Fibroblast of the aortic adventitia (primary cell): ENCODE measurements around the gene CFAP43. TPM values are rescaled to one million over a fixed set of nuclear protein-coding genes. Genes with fewer than 3 reads are reported as not detected.

ENCODE experiments used
- DNase-seq: peaks from one replicate; pipeline ENCODE4 v3.0.0-alpha.2; 2010; ENCODE audit warnings: low read depth
- H3K4me3 ChIP-seq: 2 replicates; pipeline ENCODE4 v1.5.1; 2011; ENCODE audit warnings: low read depth, mild to moderate bottlenecking, control low read depth, low read length, moderate library complexity
- CTCF ChIP-seq: IDR thresholded peaks from 2 replicates; pipeline ENCODE4 v1.5.1; 2011; ENCODE audit warnings: mild to moderate bottlenecking, low read length, control low read depth, inconsistent platforms; ENCODE audit not compliant: insufficient read depth
- total RNA-seq: library from RNA; depleted of rRNA; stranded (reverse); fragments of >200 nt; gene quantifications from 2 replicates; pipeline ENCODE4 v1.2.3, GENCODE V29; 2012; ENCODE audit warnings: low replicate concordance

The CFAP43 gene
- total RNA-seq, 1 donor: 0.36 TPM

DNA sequence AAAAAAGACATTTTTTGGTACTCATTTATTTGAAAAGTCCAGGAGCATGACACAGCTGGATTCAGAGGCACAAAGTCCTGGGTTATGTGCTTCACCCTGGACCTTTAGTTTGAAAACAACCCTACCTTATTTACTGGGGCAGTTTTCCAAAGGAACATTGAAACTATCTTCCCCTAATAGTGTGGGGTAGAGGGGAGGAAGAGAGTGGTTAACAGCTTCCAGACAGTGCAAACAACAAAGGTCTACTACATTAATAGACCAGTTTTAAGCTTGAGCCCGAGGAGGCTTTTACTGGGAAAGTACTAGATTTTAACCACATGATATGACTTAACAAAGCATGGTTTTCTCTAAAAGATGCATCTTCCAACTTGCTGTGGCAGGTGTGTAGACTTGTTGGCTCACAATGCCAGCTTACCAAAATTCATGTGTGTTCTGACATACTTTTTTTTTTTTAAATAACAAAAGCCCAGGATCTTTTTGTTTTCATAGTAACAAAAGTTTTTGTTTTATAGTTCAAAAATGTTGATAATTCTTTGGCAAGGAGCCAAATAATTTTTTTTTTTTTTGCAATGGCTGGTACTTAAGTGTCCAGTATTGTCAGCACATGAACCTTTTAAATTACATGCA lies 24.3 kb upstream of the CFAP43 start:
- peak; percentile 29 for DNase-seq
- H3K4me3 ChIP-seq: peak overlapping the region; percentile 84
- no peak for TF ChIP-seq CTCF

DNA sequence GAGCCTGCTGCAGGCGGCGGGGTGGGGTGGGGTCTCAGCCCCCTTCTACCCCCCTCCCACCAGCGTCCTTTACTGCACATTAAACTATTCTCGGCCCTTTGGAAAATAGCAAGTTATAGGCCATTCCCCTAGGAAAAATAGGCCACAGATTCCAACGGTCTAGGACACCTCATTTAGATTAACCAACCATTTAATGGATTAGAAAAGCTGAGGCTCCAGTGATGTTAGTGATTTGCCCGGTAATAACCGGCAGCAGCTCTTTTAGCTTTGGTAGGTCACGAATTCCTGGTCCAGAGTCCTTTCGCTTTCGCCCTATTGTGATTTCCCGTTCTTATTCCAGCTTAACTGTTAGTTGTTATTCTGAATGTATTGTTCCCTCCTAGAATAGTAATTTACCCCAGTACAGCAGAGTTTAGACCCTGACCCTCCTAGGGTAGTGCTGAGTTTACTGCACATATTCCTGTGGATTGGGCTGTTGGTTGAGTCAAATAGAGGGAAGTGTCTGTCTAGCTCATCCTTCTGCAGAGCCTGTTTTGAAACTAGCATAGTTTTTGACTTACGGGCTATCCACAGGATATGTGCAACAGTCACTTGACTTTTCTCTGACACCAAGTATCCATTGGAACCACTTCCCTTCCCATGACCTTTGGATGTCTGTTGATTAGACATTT lies 23.3 kb upstream of the CFAP43 start:
- TF ChIP-seq CTCF: no peak
- H3K4me3 ChIP-seq: peak overlapping the region; percentile 84
- peak; percentile 62 for DNase-seq

- TF ChIP-seq CTCF: peak; percentile 17
- peak; percentile 72 for DNase-seq
- peak within 1 kb of the TSS; percentile 84 for H3K4me3 ChIP-seq
These were observed 22.5 kb upstream of the CFAP43 start, which contains the start of gene GSTO1 for GRCh38 chr10:104254493-104255310. GSTO1 (plus strand) TSS chr10:104254892; CDS start chr10:104254929, 37 bp downstream.

DNA sequence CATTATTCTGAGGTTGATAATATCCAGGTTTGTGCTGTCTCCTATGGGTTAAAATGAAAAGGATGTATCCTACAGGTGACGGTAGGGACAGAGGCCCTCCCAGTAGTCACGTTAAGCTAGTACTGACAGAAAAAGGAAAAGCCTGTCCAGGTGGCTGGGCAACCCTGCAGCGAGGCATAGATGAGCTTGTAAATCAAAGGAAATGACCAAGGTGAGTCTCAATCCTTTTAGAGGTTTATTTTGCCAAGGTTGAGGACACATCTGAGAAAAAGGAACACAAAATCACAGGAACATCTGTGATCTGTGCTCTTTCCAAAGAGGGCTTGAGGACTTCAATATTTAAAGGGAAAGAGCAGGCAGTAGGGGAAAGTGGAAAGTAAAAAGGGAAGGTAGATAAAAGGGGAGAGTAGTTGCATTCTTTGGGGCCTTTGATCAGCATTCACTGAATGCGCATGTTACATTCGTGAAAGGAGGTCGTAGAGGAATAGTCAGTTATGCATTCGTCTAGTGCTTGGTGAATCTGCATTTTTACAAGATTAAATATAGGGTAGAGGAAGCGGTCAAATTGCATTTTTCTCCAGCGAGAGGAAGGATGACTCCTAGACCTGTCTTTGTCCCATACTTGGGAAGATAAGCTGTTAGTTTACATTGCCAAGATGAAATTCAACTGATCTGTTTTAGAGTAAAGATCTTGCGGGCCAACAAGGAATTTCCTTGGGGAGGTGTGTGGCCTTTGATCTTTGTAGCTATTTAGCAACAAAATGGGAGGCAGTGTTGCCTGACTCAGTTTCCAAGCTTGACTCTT lies 21.6 kb upstream of the CFAP43 start:
- no peak for DNase-seq

DNA sequence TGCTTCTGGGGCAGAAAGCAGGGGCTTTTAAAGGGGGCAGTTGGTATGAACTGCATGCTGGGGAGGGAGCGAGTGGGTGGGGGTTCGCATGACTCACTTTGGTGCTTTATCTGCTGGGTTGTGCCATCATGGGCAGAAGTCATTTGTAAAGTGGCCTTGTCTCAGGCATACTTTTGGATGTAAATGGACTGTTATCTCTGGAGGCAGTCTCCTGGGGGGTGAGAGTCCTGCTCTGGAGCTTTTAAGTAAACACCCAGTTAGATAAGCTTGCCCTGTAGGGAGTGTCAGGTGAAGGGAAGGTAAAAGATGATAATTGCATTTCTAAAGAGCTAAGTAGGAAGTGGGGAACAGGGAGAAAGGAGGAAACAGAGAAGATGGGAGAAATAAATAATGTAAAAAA lies 20.9 kb upstream of the CFAP43 start:
- TF ChIP-seq CTCF: no peak
- no peak for DNase-seq
- no peak overlapping the region for H3K4me3 ChIP-seq

More for the DNA sequence above, 21.6 kb upstream of the CFAP43 start:
- H3K4me3 ChIP-seq: peak overlapping the region; percentile 84
- no peak for TF ChIP-seq CTCF

DNA sequence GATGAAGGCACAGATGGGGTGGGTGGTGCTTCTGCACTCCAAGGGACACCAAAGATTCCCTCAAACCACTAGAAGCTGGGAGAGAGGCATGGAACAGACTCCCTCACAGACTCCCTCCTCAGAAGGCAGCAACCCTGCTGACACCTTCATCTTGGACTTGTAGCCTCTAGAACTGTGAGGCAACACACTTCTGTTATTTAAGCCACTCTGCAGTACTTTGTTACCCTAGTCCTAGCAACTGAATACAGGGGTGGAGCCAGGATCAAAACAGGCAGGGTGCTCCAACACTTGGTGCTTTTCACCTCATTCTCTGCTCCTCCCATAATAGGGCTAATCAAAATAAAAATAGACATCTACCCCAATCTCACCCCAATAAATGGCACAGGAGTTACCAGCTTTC lies 20.2 kb upstream of the CFAP43 start:
- no peak for DNase-seq
- no peak for TF ChIP-seq CTCF

More for the DNA sequence above, 20.2 kb upstream of the CFAP43 start:
- H3K4me3 ChIP-seq: no peak overlapping the region
